SK-N-MC (cell line): ENCODE measurements around the gene TFAP2E.

Experiments
- EZH2 ChIP-seq: fragments of 200-600 bp; sonication (generic); IDR thresholded peaks from one replicate; pipeline ENCODE4 v1.6.1; 2017; ENCODE audit warnings: antibody characterized with exemption
- FOXP2 ChIP-seq: optimal IDR thresholded peaks from 2 replicates; pipeline ENCODE3; 2011; ENCODE audit warnings: mild to moderate bottlenecking, moderate library complexity; ENCODE audit not compliant: insufficient read depth; ENCODE audit errors: extremely low read length, control extremely low read depth
- POLR2AphosphoS5 ChIP-seq: IDR thresholded peaks from 2 replicates; pipeline ENCODE4 v1.6.1; 2012; ENCODE audit warnings: mild to moderate bottlenecking, low read depth, low read length, borderline replicate concordance

- no peak for TF ChIP-seq POLR2AphosphoS5
- TF ChIP-seq EZH2: no peak
- no peak for TF ChIP-seq FOXP2
These were observed 19.3 kb upstream of the TFAP2E start for GRCh38 chr1:35553851-35554250.
